AG09309 (cell line): Measurements from ENCODE around the gene DNAH12.

Experiments used
- DNase-seq: peaks from one replicate; pipeline ENCODE4 v3.0.0-alpha.2; 2010; ENCODE audit warnings: low read depth
- H3K4me3 ChIP-seq: 2 replicates; pipeline ENCODE4 v1.5.1; 2011; ENCODE audit warnings: mild to moderate bottlenecking, low read depth, low read length, moderate library complexity; ENCODE audit not compliant: control insufficient read depth
- CTCF ChIP-seq: IDR thresholded peaks from 2 replicates; pipeline ENCODE4 v1.5.1; 2011; ENCODE audit warnings: mild to moderate bottlenecking, low read depth, low read length, inconsistent platforms; ENCODE audit not compliant: insufficient read depth, control insufficient read depth; ENCODE audit errors: missing control alignments

The DNAH12 gene

GRCh38 chr3:57582474-57583168 lies 38.5 kb upstream of the DNAH12 start:
- TF ChIP-seq CTCF: no peak
- H3K4me3 ChIP-seq: no peak overlapping the region
- no peak for DNase-seq

- no peak for TF ChIP-seq CTCF
- H3K4me3 ChIP-seq: no peak overlapping the region
- DNase-seq: no peak
Measured at GRCh38 chr3:57577801-57578200, 33.7 kb upstream of the DNAH12 start.

GRCh38 chr3:57575966-57576626 lies 32.0 kb upstream of the DNAH12 start:
- TF ChIP-seq CTCF: no peak
- no peak for DNase-seq
- H3K4me3 ChIP-seq: no peak overlapping the region

- no peak overlapping the region for H3K4me3 ChIP-seq
- no peak for DNase-seq
- TF ChIP-seq CTCF: no peak
Measured at GRCh38 chr3:57572096-57572495, 28.0 kb upstream of the DNAH12 start.

- DNase-seq: no peak
- TF ChIP-seq CTCF: no peak
- no peak overlapping the region for H3K4me3 ChIP-seq
Measured at GRCh38 chr3:57570878-57571277, 26.7 kb upstream of the DNAH12 start.

- H3K4me3 ChIP-seq: no peak overlapping the region
- no peak for TF ChIP-seq CTCF
- no peak for DNase-seq
Measured at GRCh38 chr3:57569859-57570450, 25.8 kb upstream of the DNAH12 start.

GRCh38 chr3:57559526-57559925 lies 15.4 kb upstream of the DNAH12 start:
- DNase-seq: no peak
- H3K4me3 ChIP-seq: no peak overlapping the region
- no peak for TF ChIP-seq CTCF
